Erythroblast (primary cell): ENCODE results near the gene CPB2.

Experiments
- DNase-seq, 2 experiments: peaks; one replicate each; lab custom pipeline; 2025; lab: John Stamatoyannopoulos, UW
- GATA1 ChIP-seq: IDR thresholded peaks from 2 replicates; pipeline ENCODE4 v1.6.1; 2011; ENCODE audit warnings: low read depth, mild to moderate bottlenecking, control low read depth, low read length, moderate library complexity
- POLR2A ChIP-seq: IDR thresholded peaks from 2 replicates; pipeline ENCODE4 v1.6.1; 2011; ENCODE audit warnings: mild to moderate bottlenecking, low read length

Gene CPB2

DNA sequence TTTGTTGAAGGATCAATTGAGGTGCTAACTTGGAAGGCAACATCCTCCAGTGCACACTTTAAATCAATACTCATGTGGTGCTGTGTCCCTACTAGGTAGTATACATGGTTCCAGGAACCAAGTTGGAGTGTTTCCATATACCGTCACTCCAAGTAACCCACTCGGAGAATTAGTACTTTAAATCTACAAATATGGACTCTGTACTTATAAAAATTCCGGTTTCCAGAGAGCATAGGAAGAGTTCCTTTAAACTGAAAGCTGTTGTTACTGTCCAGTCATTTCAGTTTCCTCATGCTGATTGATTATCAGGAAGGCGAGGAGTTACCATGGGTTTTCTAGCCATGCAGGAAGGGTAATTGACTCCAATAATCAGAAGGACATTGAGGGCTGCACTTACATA lies 7.2 kb downstream of the CPB2 start:
- DNase-seq, result no peak

DNA sequence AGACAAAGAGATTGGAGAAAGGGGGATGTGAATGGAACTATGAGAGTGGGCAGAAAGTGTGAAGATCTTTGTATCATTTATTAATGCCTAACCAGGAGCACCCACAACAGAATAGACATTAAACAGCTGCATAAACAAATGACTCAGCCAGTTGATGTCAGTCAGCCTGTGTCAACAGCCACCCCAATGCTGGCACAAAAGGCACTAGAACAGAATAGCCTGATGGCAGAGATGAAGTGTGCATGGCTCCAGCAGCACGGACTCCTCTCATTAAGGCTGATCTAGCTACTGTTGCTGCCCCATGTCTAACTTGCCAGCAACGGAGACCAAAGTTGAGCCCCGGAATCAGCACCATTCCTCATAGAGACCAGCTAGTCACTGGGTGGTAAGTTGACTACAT lies 7.8 kb downstream of the CPB2 start:
- TF ChIP-seq POLR2A (no peak), GATA1 (no peak)
- DNase-seq, result no peak

More for the DNA sequence above, 7.2 kb downstream of the CPB2 start:
- no peak for TF ChIP-seq GATA1
- no peak for TF ChIP-seq POLR2A

DNA sequence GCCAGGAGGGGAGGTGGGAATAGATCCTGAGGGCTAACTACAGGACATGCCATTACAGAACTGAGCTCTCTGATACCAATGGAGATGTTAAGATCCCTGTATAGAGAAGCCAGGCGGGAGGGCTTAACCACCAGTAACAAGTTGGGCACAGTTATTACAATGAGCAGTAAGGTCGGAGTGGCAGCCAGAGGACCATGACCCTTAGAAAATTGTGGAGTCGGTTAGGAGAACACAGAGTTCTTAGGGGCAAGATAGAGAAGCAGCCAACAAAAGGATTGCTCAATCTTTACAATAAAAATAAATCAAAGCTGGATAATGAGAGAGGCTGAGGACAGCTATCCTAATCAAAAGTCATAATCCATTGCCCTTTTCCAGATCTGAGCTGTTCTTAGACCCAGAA lies 10.4 kb downstream of the CPB2 start:
- DNase-seq, result no peak
- TF ChIP-seq POLR2A (no peak), GATA1 (no peak)

GRCh38 chr13:46088821-46089562 lies 15.8 kb downstream of the CPB2 start:
- TF ChIP-seq GATA1 (no peak), POLR2A (no peak)
- peak in 1 of 2 experiments; percentile 11 for DNase-seq

DNA sequence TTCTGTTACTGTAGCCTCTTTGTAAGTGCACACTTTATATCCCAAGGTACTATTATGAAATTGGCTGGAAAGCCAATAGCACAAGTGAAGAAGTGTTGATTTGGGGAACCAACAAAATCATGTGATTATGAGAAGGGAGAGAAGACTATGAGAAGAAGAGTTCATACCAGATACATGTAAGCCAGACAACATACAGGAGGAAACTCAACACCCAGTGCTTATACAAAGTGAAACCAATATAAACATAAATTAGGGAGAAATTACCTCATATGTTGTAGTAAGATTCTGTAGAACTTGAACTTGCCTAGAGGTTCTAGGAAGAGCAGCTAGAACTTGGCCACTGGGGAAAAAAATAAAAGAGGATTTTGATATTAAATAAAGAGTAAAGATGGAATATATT lies 17.4 kb downstream of the CPB2 start:
- DNase-seq, result no peak

DNA sequence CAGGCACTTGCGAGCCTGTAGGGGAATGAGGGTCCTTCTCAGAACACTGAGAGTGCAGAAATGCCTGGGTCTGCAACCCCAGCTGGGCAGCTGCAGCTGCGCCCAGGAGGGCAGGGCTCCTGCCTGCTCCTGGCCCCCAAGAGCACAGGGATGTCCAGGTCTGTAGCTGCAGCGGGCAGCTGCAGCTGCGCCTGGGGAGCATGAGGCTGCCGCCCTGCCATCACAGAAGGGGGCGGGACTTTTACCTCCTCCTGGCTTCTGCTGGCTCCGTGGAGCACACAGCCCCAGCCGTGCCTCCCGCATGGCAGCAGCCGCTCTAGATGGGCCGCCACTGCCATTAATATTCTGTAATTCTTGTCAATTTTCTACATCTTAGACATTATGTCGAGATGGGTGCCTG lies 17.8 kb downstream of the CPB2 start:
- TF ChIP-seq GATA1 (no peak), POLR2A (no peak)
- DNase-seq, result no peak

More for the DNA sequence above, 17.4 kb downstream of the CPB2 start:
- TF ChIP-seq POLR2A (no peak), GATA1 (no peak)

- TF ChIP-seq POLR2A, result no peak
- no peak for TF ChIP-seq GATA1
- no peak for DNase-seq
These were observed 18.4 kb downstream of the CPB2 start for GRCh38 chr13:46086421-46086922.

DNA sequence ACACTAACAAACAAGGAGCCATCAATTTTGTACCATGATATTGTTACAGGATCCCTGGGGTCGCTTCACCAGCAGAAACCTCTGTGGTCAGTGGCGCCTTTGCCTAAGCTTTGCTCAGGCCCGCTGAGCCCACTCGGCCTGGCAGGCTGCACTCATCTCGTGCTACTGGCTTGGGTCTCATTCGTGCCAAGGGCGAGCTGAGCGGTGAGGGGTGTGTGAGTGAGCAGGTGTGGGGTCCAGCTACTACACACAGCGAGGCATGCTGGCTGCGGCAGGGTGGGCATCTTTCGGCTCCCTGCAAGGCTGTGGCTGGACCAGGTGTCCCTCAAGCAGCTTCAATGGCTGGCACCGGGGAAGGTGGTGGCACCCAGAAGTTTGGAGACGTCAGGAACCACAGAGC lies 19.1 kb downstream of the CPB2 start:
- DNase-seq, result no peak
- no peak for TF ChIP-seq GATA1
- no peak for TF ChIP-seq POLR2A

DNA sequence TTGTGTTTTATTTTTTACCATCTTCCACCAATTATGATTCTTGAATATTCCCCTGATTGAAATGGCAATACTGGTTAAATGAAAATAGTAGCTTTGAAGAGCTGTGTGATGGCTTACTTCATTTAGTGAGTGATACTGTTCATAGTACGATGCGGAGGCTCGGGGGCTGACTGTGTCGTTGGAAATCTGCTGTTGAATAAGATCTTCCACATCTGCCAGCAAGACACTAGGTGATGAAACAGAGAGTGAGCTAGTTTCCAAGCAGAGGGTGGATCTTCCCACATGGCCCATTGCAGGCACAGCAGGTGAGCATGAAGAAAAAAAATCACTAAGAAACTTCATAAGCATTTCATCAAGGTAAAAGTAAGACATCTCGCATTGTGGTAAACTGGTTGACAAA lies 22.5 kb downstream of the CPB2 start:
- DNase-seq, result no peak
- TF ChIP-seq GATA1 (no peak), POLR2A (no peak)

GRCh38 chr13:46079770-46080169 lies 25.1 kb downstream of the CPB2 start:
- TF ChIP-seq GATA1 (no peak), POLR2A (no peak)
- DNase-seq, result no peak

DNA sequence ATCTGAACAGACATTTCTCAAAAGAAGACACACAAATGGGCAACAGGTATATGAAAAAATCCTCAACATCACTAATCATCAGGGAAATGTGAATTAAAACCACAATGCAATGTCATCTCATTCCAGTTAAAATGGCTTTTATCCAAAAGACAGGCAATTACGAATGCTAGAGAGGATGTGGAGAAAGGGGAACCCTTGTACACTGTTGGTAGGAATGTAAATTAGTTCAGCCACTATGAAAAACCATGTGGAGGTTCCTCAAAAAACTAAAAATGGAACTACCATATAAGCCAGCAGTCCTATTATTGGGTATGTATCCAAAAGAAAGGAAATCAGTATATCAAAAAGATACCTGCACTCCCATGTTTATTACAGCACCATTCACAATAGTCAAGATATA lies 27.6 kb downstream of the CPB2 start:
- TF ChIP-seq GATA1 (no peak), POLR2A (no peak)
- DNase-seq, result no peak

DNA sequence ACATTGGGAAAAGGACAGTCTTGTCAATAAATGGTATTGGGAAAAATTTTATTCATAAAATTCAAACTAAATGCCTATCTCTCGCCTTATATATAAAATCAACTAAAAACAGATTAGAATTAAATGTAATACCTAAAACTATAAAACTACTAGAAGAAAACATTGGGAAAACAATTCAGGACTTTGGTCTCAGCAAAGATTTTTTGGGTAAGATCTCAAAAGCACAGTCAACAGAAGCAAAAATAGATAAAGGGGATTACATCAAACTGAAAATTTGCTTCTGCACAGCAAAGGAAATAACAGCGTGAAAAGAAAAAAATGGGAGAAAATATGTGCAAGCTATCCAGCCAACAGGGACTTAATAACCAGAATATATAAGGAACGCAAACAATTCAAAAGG lies 28.0 kb downstream of the CPB2 start:
- no peak for DNase-seq
- TF ChIP-seq GATA1 (no peak), POLR2A (no peak)

GRCh38 chr13:46075811-46076210 lies 29.0 kb downstream of the CPB2 start:
- no peak for DNase-seq
- no peak for TF ChIP-seq POLR2A
- no peak for TF ChIP-seq GATA1

GRCh38 chr13:46071590-46072249 lies 33.1 kb downstream of the CPB2 start:
- TF ChIP-seq POLR2A, result no peak
- TF ChIP-seq GATA1, result no peak
- DNase-seq, result peak; percentile 27 to 55
